GM21423 (cell line): ENCODE measurements around the gene SH3BP5.

ENCODE experiments used
- ATAC-seq: cut with Tn5 transposase; IDR thresholded peaks from one replicate; pipeline ENCODE4 v1.9.1; 2021; ENCODE audit warnings: mild to moderate bottlenecking, moderate library complexity; ENCODE audit not compliant: unreplicated experiment

The SH3BP5 gene

DNA sequence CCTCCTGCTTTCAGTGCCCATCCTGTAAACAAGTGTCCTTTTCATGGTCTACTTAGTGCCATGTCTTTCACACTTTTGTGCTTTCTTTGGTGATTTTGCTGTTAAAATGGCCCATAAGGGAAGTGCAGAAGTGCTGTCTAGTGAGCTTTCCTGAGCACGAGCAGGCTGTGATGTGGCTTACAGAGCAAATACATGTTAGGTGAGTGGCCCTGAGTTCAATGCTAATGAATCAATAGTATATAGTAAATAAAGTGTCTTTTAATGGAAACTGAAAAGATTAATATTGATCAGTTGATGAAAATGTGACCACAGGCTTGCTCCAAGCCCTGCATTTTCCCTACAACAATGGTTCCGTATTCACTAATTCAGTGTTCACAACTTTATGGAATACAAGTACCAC lies 5.7 kb downstream of the SH3BP5 start:
- ATAC-seq: no peak

DNA sequence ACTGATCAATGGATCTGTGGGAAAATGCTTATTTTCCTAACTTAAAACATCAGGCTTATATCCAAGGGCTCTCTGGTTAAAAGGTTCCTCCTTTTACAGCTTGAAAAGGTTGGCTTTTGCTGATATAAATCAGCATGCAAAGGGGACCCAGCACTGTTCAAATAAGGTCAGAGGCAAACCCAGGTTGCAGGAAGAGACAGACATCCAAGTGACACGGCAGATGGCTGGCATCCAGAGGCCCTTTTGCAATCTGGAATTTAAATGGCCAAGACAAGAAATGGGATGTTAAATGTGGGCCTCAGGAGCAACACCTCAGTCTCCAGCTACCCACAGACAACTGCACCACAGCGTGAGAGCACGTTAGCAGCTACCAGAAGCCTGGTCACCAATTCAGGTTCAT lies 6.3 kb downstream of the SH3BP5 start:
- ATAC-seq: no peak

DNA sequence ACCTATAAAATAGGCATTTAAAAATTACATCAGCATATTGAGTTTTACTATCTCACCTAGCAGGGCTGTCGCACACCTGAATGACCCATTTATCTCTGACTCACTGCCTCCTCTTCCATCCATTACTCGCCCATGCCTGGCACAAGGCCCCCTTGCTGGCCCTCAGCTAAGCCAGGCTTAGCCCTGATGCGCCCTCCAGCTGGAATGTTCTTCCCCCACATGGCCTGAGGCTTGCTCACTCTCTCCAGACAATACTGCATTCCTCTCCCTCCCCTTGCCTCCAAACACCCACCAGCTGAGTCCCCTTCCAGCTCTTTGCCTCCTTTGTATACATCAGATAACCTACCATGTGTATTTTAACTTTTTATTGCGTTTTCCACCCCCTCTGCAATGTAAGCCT lies 7.2 kb downstream of the SH3BP5 start:
- no peak for ATAC-seq

DNA sequence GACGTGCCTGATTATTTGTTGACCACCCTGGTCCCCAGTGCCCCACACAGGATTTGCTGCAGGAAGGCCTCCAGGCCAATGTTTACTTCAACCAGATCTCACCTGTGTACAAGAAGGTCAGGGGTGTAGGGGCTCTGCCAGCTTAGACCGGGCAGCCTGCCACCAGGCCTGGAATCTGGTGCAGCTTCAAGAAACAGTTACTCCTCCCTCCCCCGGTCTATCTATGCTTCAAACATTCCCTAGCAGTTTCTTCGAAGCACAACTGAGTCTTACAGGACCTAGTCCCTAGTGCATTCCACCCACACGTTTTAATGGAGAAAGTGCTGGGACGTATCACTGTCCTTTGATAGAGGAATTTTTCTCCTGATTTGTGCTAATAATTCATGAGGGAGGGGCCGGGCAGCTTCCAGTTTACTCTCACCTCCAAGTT lies 8.0 kb downstream of the SH3BP5 start:
- ATAC-seq: no peak

DNA sequence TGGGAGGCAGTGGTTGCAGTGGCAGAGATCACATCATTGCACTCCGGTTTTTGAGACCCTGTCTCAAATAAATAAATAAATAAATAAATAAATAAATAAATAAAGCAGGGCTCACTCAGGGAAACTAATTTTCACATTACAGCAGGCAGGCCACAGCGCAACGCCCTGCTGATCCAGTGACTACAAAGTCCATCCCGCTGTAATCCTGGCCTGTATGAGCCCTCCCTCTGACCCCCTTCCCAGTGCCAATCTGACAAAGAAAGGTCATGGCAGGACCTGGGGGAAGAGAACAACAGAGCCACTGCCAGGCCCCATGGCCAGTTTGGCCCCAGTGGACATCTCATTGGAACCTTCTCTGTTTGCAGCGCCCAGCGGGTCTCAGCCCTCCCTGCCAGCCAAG lies 9.3 kb downstream of the SH3BP5 start:
- no peak for ATAC-seq

DNA sequence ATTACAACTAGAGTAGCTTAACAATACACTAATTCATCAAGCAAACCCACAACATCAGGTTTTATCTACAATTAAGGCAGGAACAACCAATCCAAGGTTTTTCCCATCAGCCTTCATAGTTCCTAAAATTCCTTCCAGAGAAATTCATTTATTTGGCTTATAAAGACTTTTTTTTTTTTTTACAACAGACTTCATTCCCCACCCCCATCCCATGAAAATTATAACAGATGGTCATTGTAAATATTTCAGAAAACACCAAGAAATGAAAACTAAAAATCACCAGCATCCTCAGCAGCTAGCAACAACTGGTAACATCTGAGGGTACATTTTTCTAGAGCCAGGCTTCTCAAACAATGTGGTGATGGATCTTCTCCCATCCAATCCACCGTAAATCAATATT lies 11.0 kb downstream of the SH3BP5 start:
- ATAC-seq: no peak

DNA sequence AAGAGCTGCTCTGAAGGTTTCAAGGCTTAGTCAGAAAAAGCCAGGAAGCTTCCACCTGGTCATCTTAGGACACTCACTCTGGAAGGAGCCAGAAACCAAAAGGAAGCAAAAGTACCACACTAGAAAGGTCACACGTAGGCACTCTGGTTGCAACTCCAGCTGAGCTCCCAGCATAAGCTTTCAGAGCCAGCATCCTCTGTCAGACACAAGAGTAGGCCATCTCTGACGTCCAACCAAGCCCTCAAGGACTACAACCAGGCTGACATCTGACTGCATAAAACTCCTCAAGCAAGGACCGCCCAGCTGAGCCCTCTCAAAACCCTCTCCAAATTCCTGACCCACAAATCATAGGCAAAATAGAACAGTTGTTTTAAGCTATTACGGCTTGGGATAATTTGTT lies 12.8 kb downstream of the SH3BP5 start:
- no peak for ATAC-seq

DNA sequence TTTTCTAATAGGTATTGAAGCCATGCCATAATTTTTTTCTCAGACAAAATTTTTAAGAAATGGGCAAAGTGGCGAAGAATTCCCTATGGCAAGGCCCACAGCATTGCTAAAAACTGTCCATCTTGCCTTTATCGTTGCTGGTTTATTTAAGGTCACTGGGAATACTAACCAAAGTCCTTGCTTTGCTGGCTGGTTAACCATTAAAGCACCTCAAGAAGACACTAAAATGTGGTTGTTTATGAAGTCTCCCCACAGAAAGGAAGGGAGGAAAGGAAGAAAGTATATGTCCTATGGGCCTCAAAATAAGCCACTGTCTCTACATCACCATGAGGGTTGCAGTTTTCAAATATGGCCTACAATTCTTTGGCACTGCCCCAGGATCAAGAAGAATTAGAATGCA lies 13.2 kb downstream of the SH3BP5 start:
- no peak for ATAC-seq

DNA sequence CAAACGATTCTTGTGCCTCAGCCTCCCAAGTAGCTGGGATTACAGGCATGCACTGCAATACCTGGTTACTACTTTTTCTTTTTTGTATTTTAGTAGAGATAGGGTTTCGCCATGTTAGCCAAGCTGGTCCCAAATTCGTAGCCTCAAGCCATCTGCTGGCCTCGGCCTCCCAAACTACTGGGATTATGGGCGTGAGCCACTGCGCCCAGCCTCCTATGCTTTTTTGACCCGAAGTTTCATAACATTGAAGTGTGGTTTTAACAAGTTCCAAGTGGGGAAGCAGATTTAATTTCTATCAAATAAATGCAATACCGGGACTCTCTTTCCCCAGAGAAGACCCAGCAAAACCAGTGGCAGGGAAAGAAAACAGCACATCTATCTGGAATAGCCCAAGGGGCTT lies 13.7 kb downstream of the SH3BP5 start:
- no peak for ATAC-seq

DNA sequence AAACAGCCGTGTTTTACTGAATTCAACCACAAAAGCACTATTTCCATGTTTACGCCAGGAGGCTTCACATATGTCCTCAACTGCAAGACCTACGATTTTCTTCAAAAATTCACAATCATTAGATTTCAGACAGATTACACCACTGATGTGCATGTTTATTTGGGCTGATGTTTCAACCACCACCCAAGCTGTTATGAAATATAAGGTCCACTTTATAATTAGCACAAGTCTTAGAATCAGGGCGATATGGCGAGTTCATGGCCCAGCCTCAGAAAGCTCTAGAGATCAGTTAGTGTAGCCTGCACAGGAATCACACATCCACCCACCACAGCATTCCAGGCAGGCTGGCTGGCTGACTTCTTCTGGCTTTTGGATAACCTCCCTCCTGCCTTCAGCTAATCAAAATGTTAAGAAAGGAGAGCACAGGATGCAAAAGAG lies 15.4 kb downstream of the SH3BP5 start:
- no peak for ATAC-seq

DNA sequence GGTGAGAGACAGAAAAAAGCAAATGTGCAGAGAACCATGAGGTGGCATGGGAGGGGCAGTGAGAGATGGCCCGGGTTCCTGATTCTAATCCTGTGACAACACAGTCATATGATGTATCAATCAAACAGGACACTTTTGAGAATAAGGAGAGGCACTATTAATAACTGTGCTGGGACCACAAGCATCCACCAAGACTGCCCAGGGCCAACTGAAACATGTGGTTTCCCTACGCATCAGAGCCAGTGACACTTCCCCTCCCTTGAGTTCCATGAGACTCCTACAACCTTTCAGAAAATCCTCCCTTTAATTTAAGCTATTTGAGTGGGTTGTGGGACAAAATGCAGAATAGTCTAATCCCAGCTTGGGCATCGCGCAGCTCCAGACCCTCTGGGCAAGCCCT lies 17.4 kb downstream of the SH3BP5 start:
- ATAC-seq: no peak

DNA sequence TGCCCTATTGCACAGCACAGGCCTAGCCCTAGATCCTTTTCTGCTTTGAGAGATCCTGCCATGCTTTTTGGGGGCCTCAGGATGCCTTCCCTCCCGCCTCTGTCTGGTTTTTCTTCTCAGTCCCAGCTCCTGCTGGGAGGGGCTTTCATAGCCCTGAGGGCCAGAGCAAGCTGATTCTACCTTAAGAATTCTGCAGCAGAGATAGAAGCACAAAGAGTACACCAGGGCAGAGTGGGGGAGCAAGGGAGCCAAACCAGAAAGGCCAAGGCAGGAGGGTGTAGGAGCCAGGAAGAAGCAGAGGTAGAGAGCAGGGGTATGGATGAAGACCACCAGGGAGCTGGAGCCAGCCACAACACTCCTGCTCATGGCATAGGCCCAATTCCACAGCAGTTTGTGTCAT lies 18.1 kb downstream of the SH3BP5 start:
- no peak for ATAC-seq

DNA sequence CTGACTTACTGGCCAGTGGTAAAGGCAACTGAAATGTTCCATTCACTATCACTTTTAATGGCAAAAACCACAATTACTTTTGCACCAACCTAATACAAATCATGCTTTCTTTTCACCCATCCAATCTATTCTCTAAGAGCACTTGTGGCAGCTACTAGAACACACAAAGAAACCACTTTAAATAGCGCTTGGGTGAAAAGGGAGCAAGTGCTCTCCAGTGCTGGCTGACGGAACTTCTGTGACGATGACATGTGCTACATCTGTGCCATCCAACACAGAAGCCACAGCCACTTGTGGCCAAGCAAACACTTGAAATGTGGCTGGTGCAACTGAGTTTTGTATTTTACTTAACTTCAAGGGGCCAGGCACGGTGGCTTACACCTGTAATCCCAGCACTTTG lies 18.9 kb downstream of the SH3BP5 start:
- ATAC-seq: no peak

DNA sequence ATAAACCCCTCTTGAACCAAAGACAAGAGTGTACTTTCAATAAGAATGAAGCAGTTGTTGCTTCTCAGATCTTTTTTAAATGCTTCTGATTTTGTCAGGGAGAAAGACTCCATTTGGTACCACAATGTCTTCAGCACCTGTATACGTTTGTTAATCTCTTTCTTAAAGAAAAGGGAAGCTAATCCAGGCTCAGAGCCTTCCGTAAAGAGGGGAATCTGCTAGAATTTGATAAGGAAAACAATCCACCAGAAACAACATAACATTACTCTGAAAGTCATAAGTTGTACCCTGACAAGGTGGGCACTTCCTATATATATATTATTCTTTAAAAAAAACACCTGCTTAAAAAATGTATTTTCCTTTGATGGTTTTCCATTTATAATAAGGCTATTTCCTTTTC lies 19.8 kb downstream of the SH3BP5 start:
- no peak for ATAC-seq

DNA sequence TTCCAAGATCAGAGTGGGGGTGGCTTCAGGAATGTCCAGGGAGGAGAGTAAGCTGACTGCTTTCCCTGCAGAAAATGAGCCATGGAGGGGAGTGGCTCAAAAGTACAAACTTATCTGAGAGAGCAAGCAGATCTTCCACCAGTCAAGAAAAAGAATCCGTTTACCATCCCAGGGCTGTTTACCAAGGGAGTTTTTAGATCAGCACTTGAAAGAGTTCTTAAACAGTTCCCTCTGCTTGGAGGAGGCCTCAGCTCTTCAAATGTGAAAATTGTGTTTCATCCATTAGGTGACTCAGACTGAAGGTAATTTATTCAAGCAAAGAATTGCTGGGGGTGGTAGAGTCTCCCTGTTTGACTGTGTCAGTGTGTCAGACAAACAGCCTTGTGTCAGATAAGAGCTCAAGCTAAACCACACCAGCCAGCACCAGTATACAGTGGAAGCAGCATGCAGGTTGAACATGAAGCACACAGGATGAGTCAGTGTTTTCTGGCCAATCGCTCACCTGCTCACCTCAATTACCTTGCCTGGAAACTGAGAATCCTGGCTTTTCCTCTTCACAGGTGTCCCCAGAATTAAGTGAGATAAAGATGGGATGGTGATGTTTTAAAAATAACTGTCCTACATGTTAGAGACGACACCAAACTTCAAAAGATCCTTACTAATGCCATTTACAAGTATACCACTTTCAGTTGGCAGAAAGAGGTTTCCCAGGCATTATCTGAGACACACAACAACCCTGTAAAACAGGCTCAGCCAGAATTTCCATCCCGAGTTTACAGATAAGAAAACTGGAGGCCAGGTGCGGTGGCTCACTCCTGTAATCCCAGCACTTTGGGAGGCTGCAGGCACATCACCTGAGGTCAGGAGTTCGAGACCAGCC lies 21.7 kb downstream of the SH3BP5 start:
- peak; percentile 86 for ATAC-seq

DNA sequence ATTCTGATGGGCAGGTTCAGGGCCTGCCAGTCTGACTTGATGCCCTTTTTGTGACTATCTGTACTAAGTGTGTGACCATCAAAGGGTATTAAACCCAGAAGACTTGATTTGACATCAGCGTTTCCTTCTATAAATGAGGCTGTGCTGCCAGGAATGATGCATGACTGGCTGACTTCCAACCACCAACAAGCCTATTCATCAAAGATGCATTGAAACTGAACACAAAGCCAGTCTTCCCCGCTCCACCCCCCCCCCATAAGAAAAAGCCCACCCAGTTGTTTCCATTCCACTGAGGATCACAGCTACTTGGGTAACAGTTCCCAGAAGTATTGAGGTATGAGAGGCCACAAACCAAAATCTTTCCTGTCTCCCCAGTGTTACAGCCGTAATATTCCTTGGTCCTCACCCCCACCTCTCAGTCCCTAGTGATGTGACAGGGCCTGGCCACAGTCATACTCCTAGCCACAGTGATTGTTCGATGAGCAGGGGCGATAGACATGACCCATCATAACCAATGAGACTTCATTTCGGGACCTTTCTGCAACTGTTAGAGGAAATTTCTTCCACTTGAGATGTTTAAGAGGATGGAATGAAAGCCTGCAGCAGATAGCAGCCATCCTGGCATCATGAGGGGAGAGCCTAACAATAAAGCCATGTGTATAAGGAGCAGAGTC lies 22.6 kb downstream of the SH3BP5 start:
- ATAC-seq: no peak

DNA sequence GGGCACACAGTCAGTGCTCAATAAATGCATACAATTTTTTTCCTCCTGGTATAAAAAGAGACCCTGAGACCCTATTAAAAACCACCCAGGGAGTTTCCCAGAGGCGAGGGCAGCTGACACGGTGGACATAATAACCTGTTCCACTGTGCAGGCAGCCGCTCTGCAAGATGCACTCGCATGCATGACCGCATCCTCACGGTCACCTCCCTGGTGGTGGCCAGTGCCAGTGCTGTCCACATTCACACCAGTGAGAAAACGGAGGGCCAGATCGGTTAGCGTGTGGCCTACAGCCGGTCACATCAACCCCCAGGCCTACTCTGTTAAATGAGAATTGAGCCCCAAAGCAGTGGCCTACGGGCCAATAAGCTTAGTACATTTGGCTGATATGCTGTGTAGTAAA lies 24.8 kb downstream of the SH3BP5 start:
- ATAC-seq: no peak

DNA sequence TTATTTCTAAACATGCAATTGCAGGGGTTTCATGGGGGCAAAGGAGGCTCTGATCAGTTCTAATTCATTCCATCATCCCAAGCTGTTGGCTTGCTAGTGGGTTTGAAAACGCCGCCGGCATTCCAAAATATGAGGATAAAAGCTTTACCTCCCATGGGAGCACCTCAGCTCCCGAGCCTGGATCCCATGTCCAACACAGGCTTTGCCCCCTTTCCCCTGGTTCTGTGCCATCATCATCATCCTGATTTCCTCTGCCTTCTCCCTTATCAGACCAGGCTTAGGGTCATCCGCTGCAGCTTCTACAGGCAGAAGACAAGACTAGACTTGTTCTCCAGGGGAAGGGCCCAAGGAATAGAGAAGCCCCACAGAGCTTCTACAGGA lies 25.4 kb downstream of the SH3BP5 start:
- ATAC-seq: no peak

DNA sequence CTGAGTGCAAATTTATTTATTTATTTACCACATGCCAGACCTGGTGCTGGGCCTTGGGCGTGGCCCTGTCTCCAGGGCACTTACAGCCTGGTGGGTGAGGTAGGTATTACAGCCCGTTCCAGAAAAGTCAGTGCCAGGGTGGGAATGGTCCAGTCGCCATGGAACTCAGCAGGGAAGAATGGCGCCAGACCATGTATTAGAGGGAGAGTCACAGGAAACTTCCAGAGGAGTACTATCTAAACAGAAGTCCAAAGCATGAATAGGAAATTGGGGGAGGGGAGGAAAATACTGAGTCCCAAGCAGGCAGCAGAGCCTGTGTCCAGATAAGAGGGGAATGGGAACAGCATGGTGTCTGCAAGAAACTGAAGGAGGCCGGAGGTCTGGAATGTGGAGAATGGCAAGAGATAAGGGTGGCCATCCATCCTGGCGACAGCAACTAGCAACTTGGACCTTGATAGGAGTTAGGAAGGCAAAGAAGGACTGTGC lies 27.0 kb downstream of the SH3BP5 start:
- ATAC-seq: no peak

DNA sequence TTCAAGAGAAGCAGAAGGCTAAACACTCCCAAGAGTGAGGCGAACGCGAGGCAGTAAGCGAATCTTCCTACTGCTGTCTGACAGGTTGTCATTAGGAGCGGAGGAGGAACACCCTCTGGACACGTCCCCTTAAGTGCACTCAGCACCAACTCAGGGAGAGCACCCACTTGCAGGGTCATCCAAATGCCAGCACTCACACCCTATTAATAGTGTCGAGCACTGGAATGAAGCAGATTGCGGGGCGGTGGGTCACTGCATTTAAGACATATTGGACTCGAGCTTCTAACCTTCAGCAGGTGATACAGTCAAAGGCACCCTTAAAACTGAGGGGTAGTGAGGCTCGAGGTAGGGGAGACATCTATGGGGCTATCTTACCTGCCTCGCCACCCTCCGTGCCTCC lies 28.7 kb downstream of the SH3BP5 start:
- ATAC-seq: no peak

DNA sequence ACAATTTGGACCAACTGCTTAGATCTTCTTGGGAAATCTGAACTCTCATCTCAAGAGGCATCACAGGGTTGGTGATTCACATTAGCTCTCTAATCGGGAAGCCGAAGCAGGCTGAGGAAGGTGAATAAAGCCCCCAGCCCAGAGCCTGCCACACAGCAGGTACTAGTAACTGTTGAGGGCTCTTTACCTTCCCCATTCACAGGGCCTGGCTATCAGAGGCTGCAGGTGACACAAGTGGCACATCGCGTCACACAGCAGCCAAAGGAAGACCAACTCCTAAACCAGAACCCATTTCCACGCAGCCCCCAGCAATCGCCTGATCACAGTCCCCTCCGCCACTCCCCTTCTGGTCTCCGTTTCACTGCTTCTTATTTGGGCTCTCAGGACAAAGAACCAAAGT lies 29.2 kb downstream of the SH3BP5 start:
- no peak for ATAC-seq

DNA sequence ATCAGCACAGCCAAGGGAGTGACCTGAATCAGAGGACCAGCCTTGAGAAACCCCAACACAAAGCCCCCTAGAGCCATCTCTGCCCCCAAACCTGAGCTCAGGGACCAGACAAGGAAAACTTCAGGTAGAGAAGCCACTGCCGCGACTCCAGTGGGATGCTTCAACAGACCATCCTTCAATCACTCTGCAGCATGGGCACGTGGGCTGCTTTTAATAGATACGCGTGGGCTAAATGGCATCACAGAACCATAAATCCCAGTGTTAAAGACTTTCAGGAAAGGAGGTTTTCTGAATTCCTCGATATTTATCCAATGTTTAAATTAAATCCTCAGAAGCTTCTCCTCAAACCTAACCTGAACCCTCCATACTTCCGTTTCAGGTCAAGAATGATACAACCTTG lies 30.6 kb downstream of the SH3BP5 start:
- ATAC-seq: no peak
